Amygdala (tissue), 56 donors: ENCODE results near the gene MAP1LC3B2.
"Not testable (repeated sequence)": the region's sequence is repeated elsewhere in the genome, so short reads cannot be mapped to it uniquely, and the experiment has no call there.

Source experiments
- DNase-seq, 56 donors: peaks; one replicate each; lab custom pipeline; 2025; lab: John Stamatoyannopoulos, UW

The MAP1LC3B2 gene

DNA sequence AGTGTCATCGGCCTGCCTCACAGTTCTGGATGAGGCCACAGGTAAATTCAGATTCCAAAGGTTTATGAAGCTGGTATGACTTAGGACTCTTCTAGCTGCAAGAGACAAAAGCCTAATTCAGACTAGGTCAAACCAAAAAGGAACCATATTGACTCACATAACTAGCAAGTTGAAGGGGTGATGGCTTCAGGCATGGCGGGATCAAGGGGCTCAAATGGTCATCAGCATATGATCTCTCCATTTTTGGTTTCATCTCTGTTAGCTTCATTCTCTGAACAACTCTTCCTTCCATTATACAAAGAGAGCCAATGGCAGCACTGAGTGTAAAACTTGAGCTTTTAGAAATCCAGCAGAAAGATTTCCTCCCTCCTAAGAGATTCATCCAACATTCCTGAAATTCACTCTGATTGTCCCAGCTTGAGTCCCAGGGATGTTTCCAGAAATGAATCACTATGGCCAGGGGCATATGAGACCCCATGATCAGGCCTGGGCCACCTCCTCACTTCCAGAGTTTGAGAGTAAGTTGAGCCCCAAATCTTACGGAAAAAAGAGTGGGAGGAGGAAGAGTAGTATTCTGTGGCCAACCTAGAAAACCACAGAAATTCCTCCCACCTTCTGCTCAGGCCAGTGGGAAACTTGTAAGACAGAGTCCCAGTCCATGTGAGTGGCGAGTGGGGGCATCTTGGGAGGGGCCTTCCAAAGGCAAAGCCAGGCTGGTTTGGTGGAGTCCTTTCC lies 2.0 kb upstream of the MAP1LC3B2 start:
- DNase-seq: no peak

DNA sequence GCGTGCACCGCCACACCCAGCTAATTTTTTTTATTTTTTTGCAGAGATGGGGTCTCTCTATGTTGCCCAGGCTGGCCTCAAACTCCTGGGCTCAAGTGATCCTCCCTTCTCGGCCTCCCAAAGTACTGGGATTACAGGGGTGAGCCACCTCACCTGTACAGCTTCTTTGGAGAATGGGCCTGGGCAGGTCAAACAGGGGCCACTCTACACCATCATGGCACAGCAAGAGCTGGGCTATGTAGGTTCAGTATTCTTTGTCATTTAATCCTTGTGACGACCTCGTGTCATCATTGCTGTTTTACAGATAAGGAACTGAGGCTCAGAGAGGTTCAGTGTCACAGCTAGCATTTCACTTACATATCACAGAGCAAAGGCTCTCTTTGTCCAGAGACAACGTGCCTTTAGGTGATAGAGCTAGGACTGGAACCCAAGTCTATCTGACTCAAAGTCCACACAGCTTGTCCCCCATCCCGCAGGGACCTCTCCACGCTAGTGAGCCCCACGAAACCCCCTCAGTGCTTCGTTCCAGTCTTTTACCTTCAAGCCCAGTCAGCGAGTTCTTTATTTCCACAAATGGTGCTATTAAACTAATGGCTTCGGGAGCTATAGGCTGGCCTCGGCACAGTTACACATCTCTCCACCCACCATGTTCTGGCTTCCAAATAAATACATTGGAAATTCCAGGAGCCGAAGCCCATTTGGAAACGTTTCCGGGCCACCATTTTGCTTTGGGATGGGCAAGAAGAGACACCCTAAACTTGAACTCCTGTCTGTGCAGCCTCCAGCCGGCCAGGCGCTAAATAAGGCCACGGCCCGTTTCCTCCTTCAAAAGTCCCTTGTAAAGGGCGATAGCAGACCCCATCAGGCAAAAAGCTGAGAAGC lies 660 bp upstream of the MAP1LC3B2 start:
- no peak for DNase-seq

- DNase-seq: no peak
Measured at GRCh38 chr12:116561181-116561821, 2.1 kb downstream of the MAP1LC3B2 start.

GRCh38 chr12:116562090-116562489 lies 2.9 kb downstream of the MAP1LC3B2 start:
- no peak for DNase-seq

GRCh38 chr12:116563262-116563661 lies 4.1 kb downstream of the MAP1LC3B2 start:
- no peak for DNase-seq

- no peak for DNase-seq
Measured at GRCh38 chr12:116564080-116564479, 4.9 kb downstream of the MAP1LC3B2 start.

DNA sequence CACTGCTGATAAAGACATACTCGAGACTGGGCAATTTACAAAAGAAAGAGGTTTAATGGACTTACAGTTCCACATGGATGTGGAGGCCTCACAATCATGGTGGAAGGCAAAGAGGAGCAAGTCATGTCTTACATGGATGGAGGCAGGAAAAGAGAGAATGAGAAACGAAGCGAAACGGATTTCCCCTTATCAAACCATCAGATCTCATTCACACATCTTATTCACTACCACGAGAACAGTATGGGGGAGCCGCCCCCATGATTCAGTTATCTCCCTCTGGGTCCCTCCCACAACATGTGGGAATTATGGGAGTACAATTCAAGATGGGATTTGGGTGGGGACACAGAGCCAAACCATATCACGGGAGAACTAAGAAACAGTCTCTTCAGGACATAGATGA lies 6.0 kb downstream of the MAP1LC3B2 start:
- not testable (repeated sequence) for DNase-seq

DNA sequence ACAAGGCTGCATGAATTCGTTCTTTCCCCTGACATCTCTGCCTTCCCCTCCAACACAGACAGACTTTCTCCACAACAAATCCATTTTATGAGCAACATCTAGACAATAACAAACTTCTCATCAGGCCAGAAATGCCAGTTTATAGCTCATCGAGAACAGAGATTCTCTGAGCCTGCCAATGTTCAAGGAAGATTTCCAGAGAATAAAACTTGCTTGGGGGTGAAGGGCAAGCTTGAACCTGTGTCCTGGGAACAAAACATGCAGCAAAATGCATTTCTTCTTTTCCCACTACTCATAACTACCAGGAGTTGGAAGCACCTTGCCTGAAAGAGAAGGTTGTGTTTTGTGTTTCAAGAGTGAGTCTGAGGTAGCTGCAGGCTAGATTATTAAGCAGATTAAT lies 6.8 kb downstream of the MAP1LC3B2 start:
- no peak for DNase-seq

DNA sequence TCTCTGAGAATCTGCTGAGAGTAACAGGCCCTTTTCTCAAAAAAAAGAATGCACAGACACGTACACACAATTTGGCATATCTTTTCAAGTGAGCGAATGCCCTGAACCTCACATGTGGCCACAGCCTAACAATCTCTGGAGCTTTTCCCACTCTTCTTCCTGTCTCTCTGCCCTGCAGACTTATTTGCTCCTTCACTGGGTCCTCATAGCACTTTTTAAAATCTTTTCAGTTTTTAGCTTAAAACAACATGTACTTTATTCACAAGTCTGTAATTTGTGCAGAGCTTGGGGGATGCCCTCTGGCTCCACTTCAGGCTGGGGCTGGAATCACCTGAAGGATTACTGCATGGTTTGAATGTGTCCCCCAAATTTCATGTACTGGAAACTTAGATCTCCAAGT lies 9.0 kb downstream of the MAP1LC3B2 start:
- DNase-seq: no peak

- no peak for DNase-seq
Measured at GRCh38 chr12:116571089-116571488, 11.9 kb downstream of the MAP1LC3B2 start.

DNA sequence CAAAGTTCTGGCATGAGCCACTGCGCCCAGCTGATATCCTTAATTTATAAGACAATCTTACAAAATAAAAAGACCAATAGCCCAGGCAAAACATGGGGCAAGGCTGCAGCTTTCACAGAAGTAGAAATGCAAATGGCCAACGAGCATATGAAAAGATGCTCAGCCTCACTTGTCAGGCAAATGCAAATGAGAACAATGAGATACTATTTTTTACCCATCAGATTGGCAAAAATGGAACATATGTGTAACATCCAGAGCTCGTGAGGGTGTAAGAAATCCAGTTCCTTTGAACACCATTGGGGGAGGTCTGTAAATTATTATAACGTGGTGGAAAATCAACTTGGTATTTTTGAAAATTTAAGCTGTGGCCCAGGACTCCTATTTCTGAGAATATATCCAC lies 14.6 kb downstream of the MAP1LC3B2 start:
- no peak for DNase-seq

DNA sequence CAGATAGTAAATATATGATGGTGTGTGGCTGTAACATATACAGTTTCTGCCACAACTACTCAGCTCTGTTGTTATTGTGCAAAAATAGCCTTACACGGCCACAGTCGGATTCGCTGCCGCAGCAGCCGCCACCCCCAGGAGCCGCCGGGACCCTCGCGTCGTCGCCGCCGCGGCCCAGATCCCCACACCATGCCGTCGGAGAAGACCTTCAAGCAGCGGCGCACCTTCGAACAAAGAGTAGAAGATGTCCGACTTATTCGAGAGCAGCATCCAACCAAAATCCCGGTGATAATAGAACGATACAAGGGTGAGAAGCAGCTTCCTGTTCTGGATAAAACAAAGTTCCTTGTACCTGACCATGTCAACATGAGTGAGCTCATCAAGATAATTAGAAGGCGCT lies 16.6 kb downstream of the MAP1LC3B2 start:
- not testable (repeated sequence) for DNase-seq

DNA sequence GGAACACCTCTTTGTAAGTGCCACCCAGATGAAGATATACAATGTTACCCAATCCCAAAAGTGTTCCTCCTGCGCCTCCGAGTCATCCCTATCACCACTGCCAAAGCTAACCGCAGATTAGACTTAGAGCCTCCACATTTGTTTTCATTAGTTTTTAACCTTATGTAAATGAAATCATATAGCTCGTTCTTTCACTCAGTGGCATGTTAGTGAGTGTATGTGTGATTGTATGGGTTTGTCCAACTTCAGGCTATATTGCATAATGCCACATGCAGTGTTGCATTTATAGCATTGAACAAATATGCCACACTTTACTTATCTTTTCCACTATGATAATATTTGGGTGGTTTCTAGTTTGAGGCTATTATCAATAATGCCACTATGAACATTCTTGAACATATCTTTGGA lies 18.0 kb downstream of the MAP1LC3B2 start:
- no peak for DNase-seq

- DNase-seq: no peak
Measured at GRCh38 chr12:116578051-116578450, 18.9 kb downstream of the MAP1LC3B2 start.

DNA sequence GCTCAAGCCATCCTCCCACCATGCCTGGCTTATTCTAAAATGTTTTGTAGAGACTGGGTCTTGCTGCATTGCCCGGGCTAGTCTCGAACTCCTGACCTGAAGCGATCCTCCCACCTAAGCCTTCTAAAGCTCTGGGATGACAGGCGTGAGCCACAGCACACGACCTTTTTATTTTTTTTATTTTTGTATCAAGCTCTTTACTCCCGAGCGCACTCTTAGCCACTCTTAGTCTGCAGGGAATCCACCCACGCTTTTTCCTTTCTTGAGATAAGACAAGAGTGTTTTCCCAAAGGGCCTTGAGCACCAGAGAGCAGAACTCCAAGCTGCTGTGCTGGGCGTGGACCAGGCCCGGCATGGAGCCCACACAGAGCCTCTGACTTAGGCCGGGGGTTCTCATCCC lies 23.4 kb downstream of the MAP1LC3B2 start:
- DNase-seq: no peak

DNA sequence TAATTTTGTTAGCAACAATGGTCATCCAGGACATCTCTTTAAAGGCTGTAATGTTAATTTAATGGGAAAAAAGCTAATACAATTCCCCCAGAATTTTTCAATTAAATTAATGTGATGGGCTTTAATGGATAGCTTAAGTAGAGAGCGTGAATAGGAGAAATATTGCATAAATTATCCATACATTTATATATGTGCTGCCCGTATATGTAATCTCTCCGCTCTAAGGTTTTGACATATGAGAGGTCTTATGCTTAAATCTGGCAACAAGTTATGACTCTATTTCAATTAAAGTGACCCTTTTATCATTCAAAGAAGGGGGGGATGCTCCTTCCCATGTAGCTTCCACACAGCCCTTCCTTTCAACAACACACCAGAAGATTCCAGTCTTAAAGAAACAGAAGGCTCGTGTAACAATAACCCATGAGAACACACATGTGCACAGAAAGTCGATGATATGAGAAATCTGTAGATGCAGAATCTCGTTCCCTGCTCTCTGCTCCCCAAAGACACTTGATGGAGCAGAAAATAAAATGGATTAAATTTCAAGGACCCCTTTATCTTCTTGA lies 24.0 kb downstream of the MAP1LC3B2 start:
- DNase-seq: no peak

GRCh38 chr12:116587270-116587669 lies 28.1 kb downstream of the MAP1LC3B2 start:
- no peak for DNase-seq

- DNase-seq: no peak
Measured at GRCh38 chr12:116588390-116589028, 29.3 kb downstream of the MAP1LC3B2 start.

- DNase-seq: no peak
Measured at GRCh38 chr12:116589581-116589980, 30.4 kb downstream of the MAP1LC3B2 start.

- no peak for DNase-seq
Measured at GRCh38 chr12:116590561-116590960, 31.4 kb downstream of the MAP1LC3B2 start.
